RCC 7860 (cell line): Measurements from ENCODE around the gene GGNBP2.
"Not testable (repeated sequence)": the region's sequence is repeated elsewhere in the genome, so short reads cannot be mapped to it uniquely, and the experiment has no call there.

Experiments
- DNase-seq: peaks from one replicate; pipeline ENCODE4 v3.0.0-alpha.2; 2015; ENCODE audit warnings: low spot score
- FAIRE-seq: peaks from 2 replicates; lab custom pipeline; 2012; peaks lifted over from hg19 to GRCh38; lab: Jason Lieb, UNC

GGNBP2 gene

GRCh38 chr17:36544307-36545076 lies at the start of gene GGNBP2:
Gene GGNBP2 (plus strand): TSS chr17:36544919. CDS start chr17:36545725, 806 bp downstream.
- DNase-seq (peak; percentile 83), FAIRE-seq (no peak)

GRCh38 chr17:36495076-36495578 lies 49.6 kb upstream of the GGNBP2 start:
- FAIRE-seq (no peak), DNase-seq (no peak)

- FAIRE-seq (no peak), DNase-seq (no peak)
Measured at GRCh38 chr17:36496018-36496789, 48.5 kb upstream of the GGNBP2 start.

- FAIRE-seq (no peak), DNase-seq (no peak)
Measured at GRCh38 chr17:36498155-36498554, 46.6 kb upstream of the GGNBP2 start.

- DNase-seq (no peak), FAIRE-seq (no peak)
Measured at GRCh38 chr17:36498560-36499300, 46.0 kb upstream of the GGNBP2 start.

GRCh38 chr17:36500745-36501225 lies 43.9 kb upstream of the GGNBP2 start:
- FAIRE-seq (no peak), DNase-seq (no peak)

- no peak for DNase-seq
- FAIRE-seq: no peak
Measured at GRCh38 chr17:36501351-36501750, 43.4 kb upstream of the GGNBP2 start.

GRCh38 chr17:36501963-36502362 lies 42.8 kb upstream of the GGNBP2 start:
- DNase-seq (no peak), FAIRE-seq (no peak)

GRCh38 chr17:36503456-36504155 lies 41.1 kb upstream of the GGNBP2 start:
- DNase-seq (no peak), FAIRE-seq (no peak)

- no peak for FAIRE-seq
- no peak for DNase-seq
Measured at GRCh38 chr17:36504156-36504545, 40.6 kb upstream of the GGNBP2 start.

- DNase-seq (no peak), FAIRE-seq (no peak)
Measured at GRCh38 chr17:36505171-36505570, 39.5 kb upstream of the GGNBP2 start.

GRCh38 chr17:36506249-36506826 lies 38.4 kb upstream of the GGNBP2 start:
- no peak for FAIRE-seq

GRCh38 chr17:36506831-36507230 lies 37.9 kb upstream of the GGNBP2 start:
- DNase-seq: no peak
- no peak for FAIRE-seq

More at GRCh38 chr17:36506249-36506826, 38.4 kb upstream of the GGNBP2 start:
- no peak for DNase-seq

- no peak for DNase-seq
- no peak for FAIRE-seq
Measured at GRCh38 chr17:36507266-36507665, 37.5 kb upstream of the GGNBP2 start.

- not testable (repeated sequence) for FAIRE-seq, DNase-seq
Measured at GRCh38 chr17:36508439-36508838, 36.3 kb upstream of the GGNBP2 start.

- no peak for FAIRE-seq
- DNase-seq: no peak
Measured at GRCh38 chr17:36509272-36509985, 35.3 kb upstream of the GGNBP2 start.

GRCh38 chr17:36510636-36511035 lies 34.1 kb upstream of the GGNBP2 start:
- FAIRE-seq: no peak
- no peak for DNase-seq

- DNase-seq: no peak
Measured at GRCh38 chr17:36511216-36511615, 33.5 kb upstream of the GGNBP2 start.

GRCh38 chr17:36512641-36513040 lies 32.1 kb upstream of the GGNBP2 start:
- DNase-seq: no peak
- no peak for FAIRE-seq

More at GRCh38 chr17:36511216-36511615, 33.5 kb upstream of the GGNBP2 start:
- no peak for FAIRE-seq
